Endothelial cell of umbilical vein (primary cell): Measurements from ENCODE around the gene STT3B.

Experiments
- CTCF ChIP-seq, 2 donors: IDR thresholded peaks; 1 replicate in 1 of 2; 2 replicates in 1 of 2; pipeline ENCODE4 v1.5.1; 2011; ENCODE audit warnings: low read length in 2 of 2, mild to moderate bottlenecking in 2 of 2, moderate library complexity in 2 of 2, control low read depth in 1 of 2, inconsistent platforms in 1 of 2, low read depth in 1 of 2; ENCODE audit not compliant: insufficient read depth in 1 of 2; ENCODE audit errors: extremely low read depth in 1 of 2
- EZH2 ChIP-seq: IDR thresholded peaks from 2 replicates; pipeline ENCODE4 v1.6.1; 2012; ENCODE audit warnings: borderline replicate concordance, low read depth, mild to moderate bottlenecking, moderate library complexity, low read length, inconsistent platforms; ENCODE audit not compliant: severe bottlenecking
- GATA2 ChIP-seq: IDR thresholded peaks from 2 replicates; pipeline ENCODE4 v1.7.0; 2011; ENCODE audit warnings: low read depth, mild to moderate bottlenecking, moderate library complexity, mixed read lengths, low read length; ENCODE audit not compliant: insufficient read length, insufficient read depth
- MAX ChIP-seq: IDR thresholded peaks from 2 replicates; pipeline ENCODE4 v1.6.1; 2011; ENCODE audit not compliant: insufficient read depth, insufficient read length
- MYC ChIP-seq: IDR thresholded peaks from one replicate; pipeline ENCODE4 v1.6.1; 2011; ENCODE audit warnings: mild to moderate bottlenecking, low read depth, low read length

- TF ChIP-seq MAX (no peak), CTCF (IDR thresholded peaks at IDR 0.05; ENCODE audit: extremely low read depth in 1 of 2, insufficient read depth in 1 of 2, low read depth in 1 of 2, low read length in 2 of 2) (no peak), GATA2 (no peak), EZH2 (no peak), MYC (no peak)
Measured at GRCh38 chr3:31614162-31614921, 81.6 kb downstream of the STT3B start.
